K562 (cell line): Measurements from ENCODE around the gene CLDN14. TPM values are rescaled to one million over a fixed set of nuclear protein-coding genes. Genes with fewer than 3 reads are reported as not detected.

Experiments used
- ATAC-seq: fragments of 200-7000 bp; cut with Tn5 transposase; 3 replicates; pipeline ENCODE4 v1.9.1; 2020; ENCODE audit warnings: moderate library complexity
- BruUV-seq: library from RNA; stranded (reverse); fragments of 400-500 nt; replicated peaks from 2 replicates; lab custom pipeline; 2021; lab: Mats Ljungman, UMichigan
- CTCF ChIA-PET: fragments of 300-600 bp; formaldehyde crosslinking; extraction: SDS; loops from one replicate; lab custom pipeline; 2021; ENCODE audit warnings: low intra/inter-chr PET ratio; lab: Yijun Ruan, JAX
- POLR2A ChIA-PET: fragments of 300-600, 350-650 bp; sonication (Branson Sonifier 250); formaldehyde crosslinking; extraction: SDS; loops from one replicate; lab custom pipeline; 2021; ENCODE audit warnings: antibody characterized with exemption, inconsistent platforms; lab: Yijun Ruan, JAX
- DNase-seq, 4 experiments: peaks; one replicate each; pipeline versions ENCODE4 v3.0.0 to v3.0.0-alpha.2; 2011 to 2018; ENCODE audit warnings: low spot score in 3 of 4, mixed read lengths in 3 of 4; ENCODE audit errors: extremely low read depth in 1 of 4
- FAIRE-seq: peaks from 2 replicates; lab custom pipeline; 2011; peaks lifted over from hg19 to GRCh38; lab: Jason Lieb, UNC
- H2AFZ ChIP-seq: 2 replicates; pipeline ENCODE4 v1.6.0; 2011; ENCODE audit warnings: low read depth, low read length, control low read depth, inconsistent platforms
- H3K27ac ChIP-seq: fragments of 200-600 bp; 3 replicates; pipeline ENCODE4 v1.8.0; 2011; ENCODE audit warnings: low read depth, mild to moderate bottlenecking, control low read depth, inconsistent platforms, low read length, moderate library complexity, mixed read lengths; ENCODE audit errors: extremely low read depth
- H3K27me3 ChIP-seq, 2 experiments: fragments of 300-600 bp in 1 of 2; 2 replicates in 1 of 2; 3 replicates in 1 of 2; pipeline versions ENCODE4 v1.6.0 to v1.8.0; 2011; ENCODE audit warnings: inconsistent platforms in 2 of 2, low read length in 2 of 2, mild to moderate bottlenecking in 1 of 2, mixed read lengths in 1 of 2, moderate library complexity in 1 of 2; ENCODE audit not compliant: control insufficient read depth in 2 of 2, insufficient read depth in 2 of 2
- H3K36me3 ChIP-seq: fragments of 300-600 bp; 3 replicates; pipeline ENCODE4 v1.8.0; 2011; ENCODE audit warnings: mild to moderate bottlenecking, low read length, inconsistent platforms; ENCODE audit not compliant: control insufficient read depth, insufficient read depth
- H3K4me1 ChIP-seq, 2 experiments: fragments of 200-600 bp in 1 of 2; replicated peaks in 1 of 2; 2 replicates in 1 of 2; 3 replicates in 1 of 2; pipeline versions ENCODE4 v1.5.1 to v1.8.0; 2011; ENCODE audit warnings: inconsistent platforms in 2 of 2, low read length in 2 of 2, mild to moderate bottlenecking in 1 of 2, mixed read lengths in 1 of 2, moderate library complexity in 1 of 2; ENCODE audit not compliant: control insufficient read depth in 2 of 2, insufficient read depth in 2 of 2
- H3K4me2 ChIP-seq: 2 replicates; pipeline ENCODE4 v1.6.1; 2011; ENCODE audit warnings: low read length, control low read depth, inconsistent platforms, mixed read lengths; ENCODE audit not compliant: insufficient read depth
- H3K4me3 ChIP-seq: fragments of 200-600 bp; sonication (generic), shearing (Covaris generic); 2 replicates; pipeline ENCODE4 v1.5.1; 2016; ENCODE audit warnings: control low read depth, inconsistent platforms
- H3K79me2 ChIP-seq: fragments of 200-600 bp; 3 replicates; pipeline ENCODE4 v1.8.0; 2011; ENCODE audit warnings: low read length, inconsistent platforms; ENCODE audit not compliant: control insufficient read depth, insufficient read depth
- H3K9ac ChIP-seq, 2 experiments: 2 replicates each; pipeline versions ENCODE4 v1.6.0 to v1.6.1; 2011; ENCODE audit warnings: low read depth in 2 of 2, low read length in 2 of 2, control low read depth in 1 of 2, inconsistent platforms in 1 of 2, mild to moderate bottlenecking in 1 of 2, mixed read lengths in 1 of 2; ENCODE audit not compliant: insufficient read depth in 1 of 2
- H3K9me1 ChIP-seq: one replicate; pipeline ENCODE4 v1.6.0; 2011; ENCODE audit warnings: inconsistent platforms, mild to moderate bottlenecking, low read length, moderate library complexity; ENCODE audit not compliant: control insufficient read depth, insufficient read depth
- H3K9me3 ChIP-seq: replicated peaks from 2 replicates; pipeline ENCODE4 v1.5.1; 2011; ENCODE audit warnings: low read depth, low read length, inconsistent platforms; ENCODE audit not compliant: control insufficient read depth, insufficient read depth
- H4K20me1 ChIP-seq: replicated peaks from 2 replicates; pipeline ENCODE4 v1.6.1; 2011; ENCODE audit warnings: low read length, inconsistent platforms, mixed read lengths; ENCODE audit not compliant: control insufficient read depth, insufficient read depth
- ADNP ChIP-seq: fragments of 200-800 bp; sonication (Bioruptor generic); IDR thresholded peaks from 2 replicates; pipeline ENCODE4 v1.6.1; 2016; ENCODE audit warnings: missing genetic modification characterization, missing compliant biosample characterization
- CAMTA2 ChIP-seq: fragments of 250-450 bp; sonication (Bioruptor Pico); conservative IDR thresholded peaks from 2 replicates; pipeline ENCODE4 v1.5.1; 2022
- CCAR2 ChIP-seq: fragments of 200-400 bp; formaldehyde crosslinking; IDR thresholded peaks from 2 replicates; pipeline ENCODE4 v1.6.1; 2017; ENCODE audit warnings: mild to moderate bottlenecking, low read depth, low read length
- COPS2 ChIP-seq: fragments of 450-650 bp; conservative IDR thresholded peaks from 2 replicates; pipeline ENCODE4 v1.6.1; 2016; ENCODE audit warnings: mild to moderate bottlenecking, moderate library complexity
- EGR1 ChIP-seq: fragments of 450-650 bp; conservative IDR thresholded peaks from 2 replicates; pipeline ENCODE4 v1.6.1; 2017; ENCODE audit warnings: mild to moderate bottlenecking
- ELF4 ChIP-seq: fragments of 450-650 bp; formaldehyde crosslinking; IDR thresholded peaks from 2 replicates; pipeline ENCODE4 v1.4.0; 2022; ENCODE audit warnings: missing genetic modification characterization
- HMG20B ChIP-seq: fragments of 250-450 bp; sonication (Bioruptor Pico); IDR thresholded peaks from 2 replicates; pipeline ENCODE4 v1.5.0; 2021; ENCODE audit warnings: mild to moderate bottlenecking
- NCOR1 ChIP-seq: fragments of 450-650 bp; IDR thresholded peaks from 2 replicates; pipeline ENCODE4 v1.6.1; 2016; ENCODE audit warnings: mild to moderate bottlenecking, moderate library complexity
- NR2F6 ChIP-seq: fragments of 450-650 bp; formaldehyde crosslinking; IDR thresholded peaks from 2 replicates; pipeline ENCODE4 v1.4.0; 2020; ENCODE audit warnings: mild to moderate bottlenecking
- PRPF4 ChIP-seq: fragments of 200-400 bp; formaldehyde crosslinking; IDR thresholded peaks from one replicate; pipeline ENCODE4 v1.6.1; 2017; ENCODE audit warnings: low read length, low read depth, mild to moderate bottlenecking; ENCODE audit not compliant: insufficient read depth, poor library complexity, severe bottlenecking
- RUNX1 ChIP-seq: sonication (generic); IDR thresholded peaks from 2 replicates; pipeline ENCODE4 v1.6.1; 2016; ENCODE audit warnings: antibody characterized with exemption, low read depth
- TAF1 ChIP-seq: IDR thresholded peaks from 2 replicates; pipeline ENCODE4 v1.6.1; 2011; ENCODE audit warnings: mild to moderate bottlenecking, low read length, moderate library complexity; ENCODE audit not compliant: insufficient read depth, control insufficient read depth, severe bottlenecking; ENCODE audit errors: extremely low read depth
- ZNF274 ChIP-seq: IDR thresholded peaks from 2 replicates; pipeline ENCODE4 v1.6.1; 2011; ENCODE audit warnings: low read depth, mild to moderate bottlenecking, low read length, moderate library complexity, borderline replicate concordance
- WGBS: fragments of 100-300 bp; shearing (Covaris generic); methylation state at CpG from one replicate; pipeline ENCODE4 v1.1.6; 2016; ENCODE audit warnings: low coverage, mixed read lengths; ENCODE audit not compliant: insufficient coverage; ENCODE audit errors: missing lambda C conversion rate; 5-methylcytosine and 5-hydroxymethylcytosine counted together
- in situ Hi-C: fragments of 300-500 bp; cut with MboI; formaldehyde crosslinking; loops from 4 replicates; pipeline ENCODE4 v1.15.0; 2018; ENCODE audit warnings: inconsistent platforms, mixed read lengths
- intact Hi-C: fragments of 100-400 bp; cut with micrococcal nuclease; formaldehyde crosslinking; loops from 2 replicates; pipeline ENCODE4 v1.14.2; 2022
- polyA plus RNA-seq, 8 experiments: library from polyadenylated mRNA; depleted of rRNA in 4 of 8; stranded (reverse) in 5 of 8; unstranded in 3 of 8; fragments of >200 nt; fragmentation: Nextera tagmentation in 2 of 8; fragmentation: Illumina TruSeq in 1 of 8; extraction: Ambion mirVana in 2 of 8; extraction: Trizol in 1 of 8; gene quantifications; 2 replicates each; pipeline versions ENCODE4 v1.2.1 to v1.2.3, GENCODE V29; 2011 to 2014; ENCODE audit warnings: inconsistent platforms in 1 of 8, missing spikeins in 1 of 8
- total RNA-seq, 7 experiments: library from RNA; depleted of rRNA in 6 of 7; stranded (reverse); fragments of >200 nt in 6 of 7; fragmentation: Illumina TruSeq in 2 of 7; extraction: Trizol in 2 of 7; gene quantifications; 2 replicates each; pipeline versions ENCODE4 v1.2.1 to v1.2.3, GENCODE V29; 2011 to 2021; ENCODE audit warnings: low replicate concordance in 1 of 7
- TF ChIP-seq, protein P1 (sequence below), 2 experiments: IDR thresholded peaks; 2 replicates each; pipeline ENCODE4 v1.6.1; 2011; ENCODE audit warnings: borderline replicate concordance in 1 of 2, control low read depth in 1 of 2, low read depth in 1 of 2, low read length in 1 of 2, mild to moderate bottlenecking in 1 of 2, mixed read lengths in 1 of 2, moderate library complexity in 1 of 2; ENCODE audit not compliant: insufficient read depth in 1 of 2, insufficient read length in 1 of 2, poor library complexity in 1 of 2, severe bottlenecking in 1 of 2; ENCODE audit errors: extremely low read depth in 1 of 2
- TF ChIP-seq, protein P2 (sequence below): sonication (generic); formaldehyde crosslinking; IDR thresholded peaks from 2 replicates; pipeline ENCODE4 v1.5.0; 2020; ENCODE audit warnings: missing genetic modification reagents

The CLDN14 gene
- total and polyA plus RNA-seq, 9 of the 15 experiments (the other 6 are each of a cell fraction or from before 2014, with no cell fraction given), result not detected

DNA sequence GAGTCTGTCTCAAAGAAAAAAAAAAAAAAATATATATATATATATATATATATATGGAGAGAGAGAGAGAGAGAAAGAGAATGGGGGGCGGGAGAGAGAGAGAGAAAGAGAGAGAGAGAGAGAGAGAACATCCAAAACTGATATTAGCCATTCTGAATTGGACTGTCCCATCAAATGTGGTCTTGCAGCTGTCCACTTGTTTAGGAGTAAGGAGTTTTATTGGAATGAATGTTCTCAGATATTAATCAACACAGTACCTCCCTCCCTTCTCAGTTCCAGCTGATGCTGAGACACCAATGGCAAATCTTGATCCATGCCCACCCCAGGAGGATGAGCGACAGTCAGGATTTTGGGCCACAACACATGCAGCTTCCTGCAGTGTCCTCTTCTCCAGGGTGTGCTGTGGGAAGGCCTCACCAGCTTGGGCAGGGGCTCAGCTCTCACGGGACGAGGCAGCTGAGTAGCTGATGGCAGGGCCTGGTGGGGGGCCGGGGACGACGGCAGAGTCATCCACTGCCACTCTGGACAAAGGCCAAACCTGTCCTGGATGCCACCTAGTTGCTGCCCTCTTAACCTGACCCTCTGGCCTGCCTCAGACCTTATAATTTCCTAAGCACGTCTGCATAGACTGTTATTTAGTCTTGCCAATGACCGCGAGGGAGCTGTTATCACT, 9.3 kb upstream of the CLDN14 start:
- DNase-seq, result no peak
- ATAC-seq, result no peak
- no peaks in the 10 kb centered on the region for H3K4me1 ChIP-seq
- TF ChIP-seq ELF4 (no peak), ZNF274 (no peak), COPS2 (no peak), HMG20B (CRISPR knock-in tag) (no peak), ADNP (tag) (no peak), RUNX1 (no peak), CCAR2 (no peak), TAF1 (no peak), CAMTA2 (CRISPR knock-in tag) (no peak), NCOR1 (no peak), PRPF4 (no peak), EGR1 (no peak), NR2F6 (no peak)
- TF ChIP-seq, protein P1, sequence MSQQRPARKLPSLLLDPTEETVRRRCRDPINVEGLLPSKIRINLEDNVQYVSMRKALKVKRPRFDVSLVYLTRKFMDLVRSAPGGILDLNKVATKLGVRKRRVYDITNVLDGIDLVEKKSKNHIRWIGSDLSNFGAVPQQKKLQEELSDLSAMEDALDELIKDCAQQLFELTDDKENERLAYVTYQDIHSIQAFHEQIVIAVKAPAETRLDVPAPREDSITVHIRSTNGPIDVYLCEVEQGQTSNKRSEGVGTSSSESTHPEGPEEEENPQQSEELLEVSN (IDR thresholded peaks at IDR 0.05; ENCODE audit: borderline replicate concordance in 1 of 2, extremely low read depth in 1 of 2, insufficient read depth in 1 of 2, insufficient read length in 1 of 2, low read depth in 1 of 2, low read length in 1 of 2, poor library complexity in 1 of 2, severe bottlenecking in 1 of 2), result no peak
- TF ChIP-seq, protein P2, sequence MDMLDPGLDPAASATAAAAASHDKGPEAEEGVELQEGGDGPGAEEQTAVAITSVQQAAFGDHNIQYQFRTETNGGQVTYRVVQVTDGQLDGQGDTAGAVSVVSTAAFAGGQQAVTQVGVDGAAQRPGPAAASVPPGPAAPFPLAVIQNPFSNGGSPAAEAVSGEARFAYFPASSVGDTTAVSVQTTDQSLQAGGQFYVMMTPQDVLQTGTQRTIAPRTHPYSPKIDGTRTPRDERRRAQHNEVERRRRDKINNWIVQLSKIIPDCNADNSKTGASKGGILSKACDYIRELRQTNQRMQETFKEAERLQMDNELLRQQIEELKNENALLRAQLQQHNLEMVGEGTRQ (CRISPR knock-in tag), result no peak
- intact Hi-C loops, result loop anchor here (5.0 kb wide), 1 partner anchor 67 kb away; no protein-coding TSS in a partner anchor
- H3K9me3 ChIP-seq, result no peaks in the 10 kb centered on the region
- no peak overlapping the region for H3K27ac ChIP-seq
- no peak overlapping the region for H3K4me2 ChIP-seq
- ChIA-PET POLR2A (interaction anchor here (0.6 to 1.5 kb wide), 5 partner anchors 9 to 639 kb away, joined by 3 to 4 read pairs (median 3); partner anchors contain the start of gene CLDN14), CTCF (no interaction called here)
- in situ Hi-C loops, result no loop called here
- no peak overlapping the region for H2AFZ ChIP-seq
- no peaks in the 10 kb centered on the region; the same call in 1 of the 2 replicates for H4K20me1 ChIP-seq
- H3K27me3 ChIP-seq, result peaks cover 52 to 84% of the 10 kb centered on the region in 2 experiments
- WGBS, result 1% methylated on average over 9 of the region's 10 CpGs
- no peaks in the 10 kb centered on the region for H3K9me1 ChIP-seq
- H3K4me3 ChIP-seq, result no peak overlapping the region
- H3K79me2 ChIP-seq, result no peaks in the 10 kb centered on the region
- BruUV-seq, result no TSS peak
- FAIRE-seq, result no peak
- H3K9ac ChIP-seq, result no peak overlapping the region
- no peaks in the 10 kb centered on the region for H3K36me3 ChIP-seq
